H1 (cell line): ENCODE data around the gene MLNR. TPM values are rescaled to one million over a fixed set of nuclear protein-coding genes. Genes with fewer than 3 reads are reported as not detected.

Experiments
- CTCF ChIA-PET: fragments of 300-600 bp; sonication (Branson Sonifier 250); formaldehyde crosslinking; loops from one replicate; lab custom pipeline; 2021; ENCODE audit not compliant: partially characterized antibody; lab: Charles Lee
- POLR2A ChIA-PET: fragments of 300-600 bp; sonication (Branson Sonifier 250); formaldehyde crosslinking; loops from one replicate; lab custom pipeline; 2021; ENCODE audit warnings: inconsistent platforms; ENCODE audit not compliant: partially characterized antibody; lab: Charles Lee
- DNase-seq, 2 experiments: peaks; one replicate each; pipeline versions ENCODE4 v3.0.0 to v3.0.0-alpha.2; 2010 to 2022; ENCODE audit warnings: low spot score in 2 of 2, low read depth in 1 of 2, mixed read lengths in 1 of 2
- FAIRE-seq: peaks from 2 replicates; lab custom pipeline; 2011; peaks lifted over from hg19 to GRCh38; lab: Jason Lieb, UNC
- H2AFZ ChIP-seq: 2 replicates; pipeline ENCODE4 v1.8.1; 2012; ENCODE audit warnings: low read length, inconsistent platforms
- H2AK5ac ChIP-seq: 2 replicates; pipeline ENCODE4 v1.6.1; 2013; ENCODE audit warnings: low read depth, low read length
- H2BK120ac ChIP-seq: replicated peaks from 2 replicates; pipeline ENCODE3; 2013; ENCODE audit warnings: low read depth, low read length, inconsistent platforms
- H2BK12ac ChIP-seq: 2 replicates; pipeline ENCODE4 v1.6.1; 2013; ENCODE audit warnings: low read depth, low read length
- H2BK15ac ChIP-seq: 2 replicates; pipeline ENCODE4 v1.6.1; 2013; ENCODE audit warnings: low read length
- H2BK20ac ChIP-seq: 2 replicates; pipeline ENCODE4 v1.6.1; 2013; ENCODE audit warnings: low read length
- H2BK5ac ChIP-seq: 2 replicates; pipeline ENCODE4 v1.6.1; 2013; ENCODE audit warnings: low read depth, low read length
- H3K14ac ChIP-seq: 2 replicates; pipeline ENCODE4 v1.6.1; 2013; ENCODE audit warnings: inconsistent platforms; ENCODE audit not compliant: insufficient read length
- H3K18ac ChIP-seq: 2 replicates; pipeline ENCODE4 v1.6.1; 2013; ENCODE audit warnings: low read length; ENCODE audit errors: extremely low read depth
- H3K23ac ChIP-seq: 2 replicates; pipeline ENCODE4 v1.6.1; 2013; ENCODE audit warnings: inconsistent platforms; ENCODE audit not compliant: insufficient read length
- H3K23me2 ChIP-seq: 2 replicates; pipeline ENCODE4 v1.6.1; 2013; ENCODE audit warnings: low read depth, low read length
- H3K27ac ChIP-seq: 2 replicates; pipeline ENCODE4 v1.6.1; 2011; ENCODE audit warnings: low read depth, low read length, inconsistent platforms
- H3K27me3 ChIP-seq, 4 experiments: replicated peaks in 1 of 4; 1 replicate in 1 of 4; 2 replicates in 3 of 4; pipeline versions ENCODE4 v1.6.1 to v1.8.1; 2011 to 2013; ENCODE audit warnings: low read length in 3 of 4, mild to moderate bottlenecking in 3 of 4, inconsistent platforms in 2 of 4, mixed read lengths in 2 of 4, moderate library complexity in 1 of 4; ENCODE audit not compliant: control insufficient read depth in 3 of 4, insufficient read depth in 3 of 4; ENCODE audit errors: extremely low read depth in 1 of 4
- H3K36me3 ChIP-seq, 4 experiments: 2 replicates each; pipeline versions ENCODE4 v1.6.1 to v1.8.1; 2011 to 2013; ENCODE audit warnings: mild to moderate bottlenecking in 4 of 4, low read length in 3 of 4, moderate library complexity in 2 of 4, control low read depth in 1 of 4, inconsistent platforms in 1 of 4; ENCODE audit not compliant: insufficient read depth in 4 of 4, control insufficient read depth in 2 of 4
- H3K4ac ChIP-seq: replicated peaks from 2 replicates; pipeline ENCODE3; 2013; ENCODE audit warnings: low read length, low read depth, mixed read lengths, inconsistent platforms; ENCODE audit not compliant: insufficient read length
- H3K4me1 ChIP-seq, 4 experiments: replicated peaks in 1 of 4; 1 replicate in 1 of 4; 2 replicates in 3 of 4; pipeline versions ENCODE4 v1.6.1 to v1.8.1; 2011 to 2013; ENCODE audit warnings: low read length in 3 of 4, inconsistent platforms in 2 of 4, mixed read lengths in 1 of 4; ENCODE audit not compliant: insufficient read depth in 4 of 4, control insufficient read depth in 3 of 4
- H3K4me2 ChIP-seq, 2 experiments: 2 replicates each; pipeline versions ENCODE4 v1.6.1 to v1.8.1; 2011 to 2013; ENCODE audit warnings: low read depth in 2 of 2, low read length in 2 of 2, control low read depth in 1 of 2, inconsistent platforms in 1 of 2, mild to moderate bottlenecking in 1 of 2; ENCODE audit not compliant: insufficient read depth in 1 of 2
- H3K4me3 ChIP-seq, 4 experiments: fragments of 200-600, 300-600 bp in 1 of 4; sonication (generic), shearing (Covaris generic), sonication (Bioruptor Twin) in 1 of 4; 2 replicates each; pipeline versions ENCODE4 v1.5.1 to v1.8.1; 2011 to 2016; ENCODE audit warnings: low read length in 4 of 4, low read depth in 3 of 4, control low read depth in 2 of 4, inconsistent platforms in 2 of 4, mild to moderate bottlenecking in 2 of 4, mixed read lengths in 1 of 4, moderate library complexity in 1 of 4; ENCODE audit not compliant: insufficient read depth in 2 of 4; ENCODE audit errors: extremely low read depth in 1 of 4
- H3K56ac ChIP-seq: replicated peaks from 2 replicates; pipeline ENCODE3; 2013; ENCODE audit warnings: low read depth, mild to moderate bottlenecking, mixed read lengths, low read length, inconsistent platforms; ENCODE audit not compliant: insufficient read length
- H3K79me1 ChIP-seq: 2 replicates; pipeline ENCODE4 v1.6.1; 2013; ENCODE audit warnings: low read depth, low read length, control low read depth
- H3K79me2 ChIP-seq, 2 experiments: 2 replicates each; pipeline versions ENCODE4 v1.6.1 to v1.8.1; 2012 to 2013; ENCODE audit warnings: low read length in 2 of 2, mild to moderate bottlenecking in 2 of 2, inconsistent platforms in 1 of 2; ENCODE audit not compliant: insufficient read depth in 2 of 2, control insufficient read depth in 1 of 2
- H3K9ac ChIP-seq, 4 experiments: replicated peaks in 1 of 4; 1 replicate in 1 of 4; 2 replicates in 3 of 4; pipeline versions ENCODE4 v1.6.1 to v1.8.1; 2011 to 2013; ENCODE audit warnings: low read depth in 3 of 4, low read length in 3 of 4, control low read depth in 2 of 4, mild to moderate bottlenecking in 2 of 4, moderate library complexity in 2 of 4, inconsistent platforms in 1 of 4; ENCODE audit errors: extremely low read depth in 1 of 4
- H3K9me3 ChIP-seq, 2 experiments: 2 replicates each; pipeline versions ENCODE4 v1.6.1 to v1.8.1; 2012 to 2013; ENCODE audit warnings: mild to moderate bottlenecking in 2 of 2, moderate library complexity in 2 of 2, control low read depth in 1 of 2, inconsistent platforms in 1 of 2, low read depth in 1 of 2, low read length in 1 of 2, mixed read lengths in 1 of 2; ENCODE audit not compliant: insufficient read depth in 2 of 2
- H4K20me1 ChIP-seq, 2 experiments: replicated peaks in 1 of 2; 2 replicates each; pipeline versions ENCODE3 to v1.8.1; 2011 to 2013; ENCODE audit warnings: inconsistent platforms in 2 of 2, low read length in 2 of 2, mild to moderate bottlenecking in 1 of 2; ENCODE audit not compliant: insufficient read depth in 2 of 2, control insufficient read depth in 1 of 2
- H4K5ac ChIP-seq: 2 replicates; pipeline ENCODE4 v1.6.1; 2013; ENCODE audit warnings: low read length, low read depth, mixed read lengths, inconsistent platforms; ENCODE audit not compliant: insufficient read length
- H4K8ac ChIP-seq: 2 replicates; pipeline ENCODE4 v1.8.0; 2013; ENCODE audit warnings: mild to moderate bottlenecking, moderate library complexity, low read length, inconsistent platforms; ENCODE audit not compliant: insufficient read depth; ENCODE audit errors: extremely low read depth
- H4K91ac ChIP-seq: replicated peaks from 2 replicates; pipeline ENCODE3; 2013; ENCODE audit warnings: low read length, mixed read lengths, inconsistent platforms; ENCODE audit not compliant: insufficient read length
- BRCA1 ChIP-seq: IDR thresholded peaks from 2 replicates; pipeline ENCODE4 v1.6.1; 2012; ENCODE audit warnings: low read depth, low read length, improper control_type of control experiment
- CHD1 ChIP-seq: IDR thresholded peaks from 2 replicates; pipeline ENCODE4 v1.6.1; 2012; ENCODE audit warnings: low read depth, low read length, improper control_type of control experiment
- E2F6 ChIP-seq: IDR thresholded peaks from 2 replicates; pipeline ENCODE4 v1.6.1; 2012; ENCODE audit warnings: inconsistent platforms
- KDM1A ChIP-seq: fragments of 200-600, 300-600 bp; sonication (generic); IDR thresholded peaks from 2 replicates; pipeline ENCODE4 v1.7.1; 2016; ENCODE audit warnings: mild to moderate bottlenecking, low read length, borderline replicate concordance
- NANOG ChIP-seq: IDR thresholded peaks from 2 replicates; pipeline ENCODE4 v1.6.1; 2011; ENCODE audit warnings: low read length, low read depth, mild to moderate bottlenecking, inconsistent platforms; ENCODE audit not compliant: insufficient read depth, poor library complexity, severe bottlenecking
- RFX5 ChIP-seq: IDR thresholded peaks from 2 replicates; pipeline ENCODE4 v1.6.1; 2011; ENCODE audit warnings: low read depth, low read length, improper control_type of control experiment, borderline replicate concordance
- SIX5 ChIP-seq: IDR thresholded peaks from 2 replicates; pipeline ENCODE4 v1.6.1; 2011; ENCODE audit warnings: mild to moderate bottlenecking, low read depth, low read length
- SP1 ChIP-seq: IDR thresholded peaks from 2 replicates; pipeline ENCODE4 v1.6.1; 2011; ENCODE audit warnings: low read depth, low read length
- TCF12 ChIP-seq: IDR thresholded peaks from 2 replicates; pipeline ENCODE4 v1.6.1; 2011; ENCODE audit warnings: low read depth, mild to moderate bottlenecking, low read length
- whole genome bisulfite sequencing, 2 experiments: shearing (Covaris generic) in 1 of 2; methylation state at CpG; one replicate each; pipeline versions ENCODE4 v1.1.6 to v1.1.7; 2013 to 2015; ENCODE audit warnings: low lambda C conversion rate in 2 of 2, mixed read lengths in 2 of 2, inconsistent platforms in 1 of 2, low coverage in 1 of 2, missing lambda C conversion rate in 1 of 2; ENCODE audit not compliant: insufficient replicate concordance in 2 of 2, insufficient coverage in 1 of 2, insufficient read length in 1 of 2; ENCODE audit errors: extremely low coverage in 1 of 2, missing lambda C conversion rate in 1 of 2; 5-methylcytosine and 5-hydroxymethylcytosine counted together
- polyA plus RNA-seq, 7 experiments: library from polyadenylated mRNA; depleted of rRNA in 3 of 7; stranded (reverse) in 5 of 7; unstranded in 2 of 7; fragments of >200 nt in 5 of 7; fragments of 200-250 nt in 2 of 7; gene quantifications; 1 replicate in 5 of 7; 2 replicates in 1 of 7; 4 replicates in 1 of 7; pipeline versions ENCODE4 v1.2.1 to v1.2.3, GENCODE V29; 2011 to 2013; ENCODE audit warnings: missing spikeins in 2 of 7, mixed read lengths in 2 of 7
- total RNA-seq: library from RNA; stranded (reverse); fragmentation: NEBNext Ultra II Directional; extraction: Animal tissue kit (Norgen Biotek cat#: 25700); gene quantifications from 2 replicates; pipeline ENCODE4 v1.2.1, GENCODE V29; 2021

The MLNR gene
- total and polyA plus RNA-seq, 2 of the 8 experiments (the other 6 are each of a cell fraction or from before 2014, with no cell fraction given): 0.24 to 0.29 TPM

GRCh38 chr13:49183672-49184325 lies 36.3 kb upstream of the MLNR start:
- H3K9ac ChIP-seq: no peak overlapping the region
- H3K4me1 ChIP-seq: peaks cover 0 to 6% (median 4%) of the 10 kb centered on the region in 4 experiments; a peak in 5 of 7 replicates
- no peak overlapping the region for H2AK5ac ChIP-seq
- no peak overlapping the region for H2BK12ac ChIP-seq
- H3K56ac ChIP-seq: no peak overlapping the region
- H2BK120ac ChIP-seq: no peak overlapping the region
- H3K79me1 ChIP-seq: no peaks in the 10 kb centered on the region
- H3K23me2 ChIP-seq: no peaks in the 10 kb centered on the region
- no peak overlapping the region for H3K14ac ChIP-seq
- CTCF ChIA-PET: no interaction called here
- no peak overlapping the region; a peak in 1 of 8 replicates for H3K4me3 ChIP-seq
- peaks cover 3 to 37% (median 22%) of the 10 kb centered on the region in 4 experiments; a peak in 6 of 8 replicates for H3K36me3 ChIP-seq
- peaks cover 0 to 2% of the 10 kb centered on the region in 2 experiments for H4K20me1 ChIP-seq
- H4K91ac ChIP-seq: no peak overlapping the region
- no peak overlapping the region for H3K18ac ChIP-seq
- H2AFZ ChIP-seq: no peak overlapping the region
- H3K27ac ChIP-seq: no peak overlapping the region
- no peak overlapping the region for H3K4ac ChIP-seq
- no peak for TF ChIP-seq RFX5
- no peak for TF ChIP-seq CHD1
- no peak for TF ChIP-seq KDM1A
- no peak for TF ChIP-seq NANOG
- no peak for TF ChIP-seq TCF12
- no peak for TF ChIP-seq E2F6
- no peak for TF ChIP-seq BRCA1
- TF ChIP-seq SIX5: no peak
- TF ChIP-seq SP1: no peak
- H3K79me2 ChIP-seq: no peaks in the 10 kb centered on the region
- no peak overlapping the region for H2BK5ac ChIP-seq
- POLR2A ChIA-PET: no interaction called here
- 78% methylated on average over 1 of the region's 1 CpG; no CpG with 5 or more reads in 1 of the 2 experiments for WGBS, 2 experiments
- no peaks in the 10 kb centered on the region; a peak in 1 of 7 replicates for H3K27me3 ChIP-seq
- no peak overlapping the region for H4K5ac ChIP-seq
- no peak overlapping the region for H4K8ac ChIP-seq
- H3K4me2 ChIP-seq: peak overlapping the region; percentile 15 to 52; a peak in 1 of 4 replicates
- DNase-seq (no peak), FAIRE-seq (no peak)
- no peak overlapping the region for H2BK20ac ChIP-seq
- no peaks in the 10 kb centered on the region for H3K9me3 ChIP-seq
- H2BK15ac ChIP-seq: no peak overlapping the region
- no peak overlapping the region for H3K23ac ChIP-seq
